Progenitor cell of endocrine pancreas (in vitro differentiated cells): ENCODE measurements around the gene BCAR1. TPM values are rescaled to one million over a fixed set of nuclear protein-coding genes. Genes with fewer than 3 reads are reported as not detected.

ENCODE experiments used
- DNase-seq: peaks from one replicate; pipeline ENCODE4 v3.0.0; 2021; ENCODE audit warnings: low spot score; ENCODE audit not compliant: unreplicated experiment
- H3K27ac Mint-ChIP-seq: 2 replicates; pipeline ENCODE4 v1.8.0; 2021; ENCODE audit warnings: mild to moderate bottlenecking, moderate library complexity, mixed read lengths
- H3K27me3 Mint-ChIP-seq: 2 replicates; pipeline ENCODE4 v1.8.0; 2021; ENCODE audit warnings: mixed read lengths
- H3K36me3 Mint-ChIP-seq: 2 replicates; pipeline ENCODE4 v1.8.0; 2022; ENCODE audit warnings: mixed read lengths; ENCODE audit not compliant: insufficient read depth
- H3K4me1 Mint-ChIP-seq: 2 replicates; pipeline ENCODE4 v1.8.0; 2021; ENCODE audit warnings: low read depth, mixed read lengths
- H3K4me3 Mint-ChIP-seq: 2 replicates; pipeline ENCODE4 v1.8.0; 2021; ENCODE audit warnings: low read depth, mild to moderate bottlenecking, moderate library complexity, mixed read lengths
- H3K9me3 Mint-ChIP-seq: 2 replicates; pipeline ENCODE4 v1.8.0; 2021; ENCODE audit warnings: low read depth, mixed read lengths
- long read RNA-seq: library from polyadenylated mRNA; unstranded; transcript quantifications from one replicate; pipeline ENCODE4 v2.0.0, GENCODE V29; 2020
- total RNA-seq: library from RNA; stranded (reverse); gene quantifications from 2 replicates; pipeline ENCODE4 v1.2.1, GENCODE V29; 2021
- TF ChIP-seq, protein P1 (sequence below): fragments of 200-600 bp; sonication (generic); IDR thresholded peaks from one replicate; pipeline ENCODE4 v1.5.0; 2021; ENCODE audit warnings: antibody characterized with exemption, mild to moderate bottlenecking; ENCODE audit not compliant: unreplicated experiment

Gene BCAR1, protein sequence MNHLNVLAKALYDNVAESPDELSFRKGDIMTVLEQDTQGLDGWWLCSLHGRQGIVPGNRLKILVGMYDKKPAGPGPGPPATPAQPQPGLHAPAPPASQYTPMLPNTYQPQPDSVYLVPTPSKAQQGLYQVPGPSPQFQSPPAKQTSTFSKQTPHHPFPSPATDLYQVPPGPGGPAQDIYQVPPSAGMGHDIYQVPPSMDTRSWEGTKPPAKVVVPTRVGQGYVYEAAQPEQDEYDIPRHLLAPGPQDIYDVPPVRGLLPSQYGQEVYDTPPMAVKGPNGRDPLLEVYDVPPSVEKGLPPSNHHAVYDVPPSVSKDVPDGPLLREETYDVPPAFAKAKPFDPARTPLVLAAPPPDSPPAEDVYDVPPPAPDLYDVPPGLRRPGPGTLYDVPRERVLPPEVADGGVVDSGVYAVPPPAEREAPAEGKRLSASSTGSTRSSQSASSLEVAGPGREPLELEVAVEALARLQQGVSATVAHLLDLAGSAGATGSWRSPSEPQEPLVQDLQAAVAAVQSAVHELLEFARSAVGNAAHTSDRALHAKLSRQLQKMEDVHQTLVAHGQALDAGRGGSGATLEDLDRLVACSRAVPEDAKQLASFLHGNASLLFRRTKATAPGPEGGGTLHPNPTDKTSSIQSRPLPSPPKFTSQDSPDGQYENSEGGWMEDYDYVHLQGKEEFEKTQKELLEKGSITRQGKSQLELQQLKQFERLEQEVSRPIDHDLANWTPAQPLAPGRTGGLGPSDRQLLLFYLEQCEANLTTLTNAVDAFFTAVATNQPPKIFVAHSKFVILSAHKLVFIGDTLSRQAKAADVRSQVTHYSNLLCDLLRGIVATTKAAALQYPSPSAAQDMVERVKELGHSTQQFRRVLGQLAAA
- total RNA-seq = 74.8 and 75.1 TPM in 2 replicates
- long read RNA-seq, partial matches to known transcripts = 2 of 7 reads
- long read RNA-seq, other reads (novel, unspliced or antisense) = 1 of 7 reads

DNA sequence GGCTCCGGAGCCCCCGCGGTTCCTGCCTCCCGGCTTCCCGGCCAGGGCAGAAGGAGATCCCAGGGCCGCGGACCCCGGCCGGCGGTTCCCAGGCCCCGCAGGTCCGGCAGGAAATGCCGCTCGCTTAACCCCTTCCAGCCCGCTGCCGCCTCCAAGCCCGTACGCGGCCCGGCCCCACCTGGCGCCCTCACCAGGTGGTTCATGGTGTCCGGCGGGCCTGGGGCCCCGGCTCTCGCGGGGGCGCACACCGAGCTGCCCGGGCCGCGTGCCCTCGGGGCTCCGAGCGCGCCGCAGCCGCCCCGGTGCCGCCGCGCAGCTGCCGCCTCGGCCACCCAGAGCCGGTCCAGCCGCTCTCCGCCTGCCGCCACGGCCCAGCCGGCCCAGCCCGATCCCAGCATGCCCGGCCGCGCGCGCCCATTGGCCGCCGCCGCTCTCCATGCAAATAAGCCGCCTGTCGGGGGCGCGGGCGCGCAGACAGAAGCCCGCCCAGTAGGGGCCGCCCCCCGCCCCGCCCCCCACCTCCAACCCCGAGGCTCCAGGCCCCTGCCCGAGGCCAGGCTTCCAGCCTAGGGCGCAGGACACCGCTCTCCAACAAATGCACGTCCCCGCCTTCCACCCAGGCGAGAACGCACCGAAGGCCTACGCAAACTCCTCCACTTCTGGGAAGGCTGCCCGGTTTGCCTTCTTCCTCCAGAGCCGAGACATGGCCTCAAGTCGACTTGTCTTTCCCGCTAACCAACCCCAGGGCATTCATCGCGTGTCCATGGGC is at the start of gene BCAR1:
TSS of gene BCAR1 (minus strand) at position 345 of the 769 bp plus-strand sequence. CDS start at position 203, 142 bp downstream.
- Mint-ChIP-seq H3K27ac (peak within 1 kb of the TSS; percentile 92), H3K4me1 (peaks cover 26% of the 10 kb centered on the region), H3K9me3 (no peaks in the 10 kb centered on the region), H3K36me3 (no peaks in the 10 kb centered on the region), H3K27me3 (no peaks in the 10 kb centered on the region), H3K4me3 (peak within 1 kb of the TSS; percentile 82)
- TF ChIP-seq, protein P1, sequence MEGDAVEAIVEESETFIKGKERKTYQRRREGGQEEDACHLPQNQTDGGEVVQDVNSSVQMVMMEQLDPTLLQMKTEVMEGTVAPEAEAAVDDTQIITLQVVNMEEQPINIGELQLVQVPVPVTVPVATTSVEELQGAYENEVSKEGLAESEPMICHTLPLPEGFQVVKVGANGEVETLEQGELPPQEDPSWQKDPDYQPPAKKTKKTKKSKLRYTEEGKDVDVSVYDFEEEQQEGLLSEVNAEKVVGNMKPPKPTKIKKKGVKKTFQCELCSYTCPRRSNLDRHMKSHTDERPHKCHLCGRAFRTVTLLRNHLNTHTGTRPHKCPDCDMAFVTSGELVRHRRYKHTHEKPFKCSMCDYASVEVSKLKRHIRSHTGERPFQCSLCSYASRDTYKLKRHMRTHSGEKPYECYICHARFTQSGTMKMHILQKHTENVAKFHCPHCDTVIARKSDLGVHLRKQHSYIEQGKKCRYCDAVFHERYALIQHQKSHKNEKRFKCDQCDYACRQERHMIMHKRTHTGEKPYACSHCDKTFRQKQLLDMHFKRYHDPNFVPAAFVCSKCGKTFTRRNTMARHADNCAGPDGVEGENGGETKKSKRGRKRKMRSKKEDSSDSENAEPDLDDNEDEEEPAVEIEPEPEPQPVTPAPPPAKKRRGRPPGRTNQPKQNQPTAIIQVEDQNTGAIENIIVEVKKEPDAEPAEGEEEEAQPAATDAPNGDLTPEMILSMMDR = no peak
- peak; percentile 86 for DNase-seq

DNA sequence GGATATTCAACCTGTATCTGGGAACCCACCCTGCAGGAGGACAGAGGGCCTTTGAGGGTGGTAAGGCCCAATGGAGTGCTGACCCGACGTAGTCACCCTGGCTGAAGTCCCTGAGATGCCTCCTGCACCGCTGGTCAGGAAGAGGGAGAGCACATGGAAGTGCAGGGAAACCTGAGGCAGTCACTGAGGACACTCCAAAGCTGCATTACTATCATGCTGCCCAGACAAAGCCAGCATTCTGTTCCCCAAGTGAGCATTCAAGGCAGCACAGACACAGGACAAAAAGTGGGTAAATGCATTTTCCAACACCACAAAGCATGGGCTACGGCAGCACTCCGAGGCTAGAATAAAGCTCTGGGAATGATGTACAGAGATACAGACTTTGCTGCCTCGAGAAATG is 46.8 kb upstream of the BCAR1 start:
- DNase-seq = no peak
- Mint-ChIP-seq H3K27me3 (no peaks in the 10 kb centered on the region), H3K36me3 (peaks cover 28% of the 10 kb centered on the region), H3K4me1 (no peaks in the 10 kb centered on the region), H3K4me3 (no peak overlapping the region), H3K27ac (peak overlapping the region; percentile 24), H3K9me3 (no peaks in the 10 kb centered on the region)
- TF ChIP-seq, protein P1 = no peak

DNA sequence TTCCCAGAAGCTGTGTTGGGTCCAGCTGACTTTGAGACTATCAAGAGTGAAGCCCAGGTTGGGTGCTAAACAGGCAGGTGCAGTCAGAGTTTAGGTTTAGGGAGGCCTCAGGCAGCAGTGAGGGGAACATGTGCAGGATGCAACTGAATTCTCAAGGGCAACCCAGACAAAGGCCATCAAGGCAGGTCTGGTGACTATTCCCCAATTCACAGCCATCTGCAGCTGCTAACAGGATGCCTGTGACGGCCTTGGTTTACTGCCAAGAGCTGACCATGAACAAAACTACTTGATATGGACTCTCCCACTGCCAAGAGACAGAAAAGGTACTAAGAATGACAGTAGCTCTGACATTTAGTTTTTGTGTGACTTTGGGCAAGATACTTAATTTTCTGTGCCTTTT is 45.2 kb upstream of the BCAR1 start:
- Mint-ChIP-seq H3K4me3 (no peak overlapping the region), H3K9me3 (no peaks in the 10 kb centered on the region), H3K27me3 (no peaks in the 10 kb centered on the region), H3K4me1 (no peaks in the 10 kb centered on the region), H3K27ac (no peak overlapping the region), H3K36me3 (peaks cover 19% of the 10 kb centered on the region)
- TF ChIP-seq, protein P1 = no peak
- DNase-seq = no peak

DNA sequence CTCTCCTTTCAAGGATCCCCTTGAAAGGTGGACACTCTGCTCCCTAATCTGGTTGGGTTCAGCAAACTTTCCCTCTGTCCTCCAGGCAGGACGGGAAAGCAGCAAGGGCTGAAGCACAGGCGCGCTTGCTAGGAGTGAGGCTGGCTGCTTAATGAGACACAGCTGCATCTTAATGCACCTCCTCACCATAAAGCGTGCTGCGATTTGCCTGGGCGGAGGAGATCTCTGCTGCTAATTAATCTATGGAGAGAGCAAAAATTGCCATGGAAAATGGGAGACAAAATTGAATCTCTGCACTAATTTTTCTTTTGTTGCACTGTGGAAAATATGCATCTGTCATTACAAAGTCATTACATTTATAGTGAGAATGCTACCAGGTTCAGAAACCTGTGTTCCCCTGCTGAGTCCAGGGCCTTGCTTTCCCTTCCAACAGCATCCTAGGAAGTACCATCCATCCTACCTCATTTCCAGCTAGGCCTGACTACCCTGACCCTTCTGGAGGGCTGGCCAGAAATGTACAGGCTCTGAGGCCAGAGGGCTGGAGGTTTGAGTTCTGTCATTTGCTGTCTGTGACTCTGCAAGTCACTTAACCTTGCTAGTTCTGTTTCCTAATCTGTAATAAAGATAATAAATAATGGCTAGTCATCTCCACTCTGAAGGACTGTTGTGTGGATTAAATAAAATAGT is 43.5 kb upstream of the BCAR1 start:
- DNase-seq = no peak
- H3K4me1 Mint-ChIP-seq = no peaks in the 10 kb centered on the region
- H3K36me3 Mint-ChIP-seq = peaks cover 17% of the 10 kb centered on the region
- no peaks in the 10 kb centered on the region for H3K27me3 Mint-ChIP-seq
- H3K27ac Mint-ChIP-seq = no peak overlapping the region
- no peak overlapping the region for H3K4me3 Mint-ChIP-seq
- H3K9me3 Mint-ChIP-seq = no peaks in the 10 kb centered on the region
- TF ChIP-seq, protein P1 = no peak
